GM23248 (cell line): ENCODE data around the gene EEF1AKMT4.

Source experiments
- EZH2 ChIP-seq: fragments of 200-600 bp; sonication (generic); IDR thresholded peaks from 2 replicates; pipeline ENCODE4 v1.6.1; 2018; ENCODE audit warnings: antibody characterized with exemption, mild to moderate bottlenecking; ENCODE audit not compliant: insufficient read depth, poor library complexity, severe bottlenecking
- EZH2phosphoT487 ChIP-seq: fragments of 200-600 bp; sonication (generic); IDR thresholded peaks from 2 replicates; pipeline ENCODE4 v1.6.1; 2018; ENCODE audit warnings: antibody characterized with exemption, moderate library complexity, mild to moderate bottlenecking, low read depth; ENCODE audit not compliant: insufficient read depth

DNA sequence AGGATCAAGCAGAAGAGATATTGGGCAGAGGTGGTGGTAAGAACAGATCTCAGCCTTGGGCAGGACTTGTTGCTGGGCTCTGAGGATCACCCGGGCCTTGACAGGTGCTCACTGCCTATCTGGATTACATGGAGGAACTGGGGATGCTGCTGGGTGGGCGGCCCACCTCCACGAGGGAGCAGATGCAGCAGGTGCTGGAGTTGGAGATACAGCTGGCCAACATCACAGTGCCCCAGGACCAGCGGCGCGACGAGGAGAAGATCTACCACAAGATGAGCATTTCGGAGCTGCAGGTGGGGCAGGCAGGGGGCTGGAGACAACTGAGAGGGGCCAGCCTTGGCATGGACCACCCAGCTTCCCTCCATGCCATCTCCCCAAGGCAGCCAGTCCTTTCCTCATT lies 34.2 kb downstream of the EEF1AKMT4 start:
- TF ChIP-seq EZH2 (no peak), EZH2phosphoT487 (no peak)
